ENCODE results near the gene FAM156B. TPM values are rescaled to one million over a fixed set of nuclear protein-coding genes. Genes with fewer than 3 reads are reported as not detected.
"Not testable (repeated sequence)": the region's sequence is repeated elsewhere in the genome, so short reads cannot be mapped to it uniquely, and the experiment has no call there.

The FAM156B gene
- total and polyA plus RNA-seq, 2 of the 8 experiments (the other 6 are each of a cell fraction or from before 2014, with no cell fraction given) = 9.1 to 36.2 TPM

DNA sequence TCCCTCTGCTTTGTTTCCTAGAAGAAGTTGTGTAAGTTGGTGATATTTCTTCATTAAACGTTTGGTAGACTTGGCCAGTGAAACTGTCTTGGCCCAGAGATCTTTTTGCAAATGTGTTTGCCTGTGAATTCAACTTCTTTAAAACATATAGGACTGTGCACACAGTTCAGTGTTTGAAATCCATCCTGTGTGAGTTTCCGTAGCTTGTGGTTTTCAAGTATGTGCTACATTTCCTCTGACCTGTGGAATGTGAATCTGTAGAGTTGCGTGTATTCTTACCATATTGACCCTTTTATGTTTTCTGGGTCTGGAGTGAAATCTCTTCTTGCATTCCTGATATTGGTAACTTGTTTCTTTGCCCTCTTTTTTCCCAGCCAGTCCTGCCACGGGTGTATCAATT, 8.9 kb downstream of the FAM156B start:
- H3K79me2 ChIP-seq (ENCODE audit: control insufficient read depth in 1 of 2, insufficient read depth in 2 of 2, low read length in 2 of 2); H3K23ac ChIP-seq (ENCODE audit: insufficient read length); FAIRE-seq: not testable (repeated sequence)

DNA sequence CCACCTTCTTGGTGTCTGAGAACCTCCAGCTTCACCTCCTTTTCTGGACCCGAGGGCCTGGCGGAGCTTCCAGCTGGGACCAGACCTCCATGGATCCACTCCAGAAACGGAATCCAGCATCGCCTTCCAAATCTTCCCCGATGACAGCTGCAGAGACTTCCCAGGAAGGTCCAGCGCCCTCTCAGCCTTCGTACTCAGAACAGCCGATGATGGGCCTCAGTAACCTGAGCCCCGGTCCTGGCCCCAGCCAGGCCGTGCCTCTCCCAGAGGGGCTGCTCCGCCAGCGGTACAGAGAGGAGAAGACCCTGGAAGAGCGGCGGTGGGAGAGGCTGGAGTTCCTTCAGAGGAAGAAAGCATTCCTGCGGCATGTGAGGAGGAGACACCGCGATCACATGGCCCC, 10.0 kb downstream of the FAM156B start:
- DNase-seq (ENCODE audit: low read depth in 1 of 2, low spot score in 2 of 2); H4K5ac ChIP-seq (ENCODE audit: insufficient read length, low read depth, low read length); H2AFZ ChIP-seq (ENCODE audit: low read length); H2BK20ac ChIP-seq (ENCODE audit: low read length); CTCF ChIA-PET (ENCODE audit: partially characterized antibody); FAIRE-seq; H3K14ac ChIP-seq (ENCODE audit: insufficient read length); H2AK5ac ChIP-seq (ENCODE audit: low read depth, low read length); H3K23ac ChIP-seq (ENCODE audit: insufficient read length); H3K27me3 ChIP-seq (replicated peaks in 1 of 4; ENCODE audit: control insufficient read depth in 3 of 4, extremely low read depth in 1 of 4, insufficient read depth in 3 of 4, low read length in 3 of 4); H3K4me3 ChIP-seq (ENCODE audit: extremely low read depth in 1 of 4, insufficient read depth in 2 of 4, low read depth in 3 of 4, low read length in 4 of 4); H3K18ac ChIP-seq (ENCODE audit: extremely low read depth, low read length); H3K9ac ChIP-seq (replicated peaks in 1 of 4; ENCODE audit: extremely low read depth in 1 of 4, low read depth in 3 of 4, low read length in 3 of 4); H3K79me1 ChIP-seq (ENCODE audit: low read depth, low read length); POLR2A ChIA-PET (ENCODE audit: partially characterized antibody); H3K9me3 ChIP-seq (ENCODE audit: insufficient read depth in 2 of 2, low read depth in 1 of 2, low read length in 1 of 2); H4K91ac ChIP-seq (replicated peaks; ENCODE audit: insufficient read length, low read length); H3K4ac ChIP-seq (replicated peaks; ENCODE audit: insufficient read length, low read depth, low read length); H3K56ac ChIP-seq (replicated peaks; ENCODE audit: insufficient read length, low read depth, low read length); H3K27ac ChIP-seq (ENCODE audit: low read depth, low read length); H2BK120ac ChIP-seq (replicated peaks; ENCODE audit: low read depth, low read length); H3K4me1 ChIP-seq (replicated peaks in 1 of 4; ENCODE audit: control insufficient read depth in 3 of 4, insufficient read depth in 4 of 4, low read length in 3 of 4); H3K4me2 ChIP-seq (ENCODE audit: insufficient read depth in 1 of 2, low read depth in 2 of 2, low read length in 2 of 2); H3K23me2 ChIP-seq (ENCODE audit: low read depth, low read length); H3K79me2 ChIP-seq (ENCODE audit: control insufficient read depth in 1 of 2, insufficient read depth in 2 of 2, low read length in 2 of 2); H2BK15ac ChIP-seq (ENCODE audit: low read length); H4K20me1 ChIP-seq (replicated peaks in 1 of 2; ENCODE audit: control insufficient read depth in 1 of 2, insufficient read depth in 2 of 2, low read length in 2 of 2); H3K36me3 ChIP-seq (ENCODE audit: control insufficient read depth in 2 of 4, insufficient read depth in 4 of 4, low read length in 3 of 4); H2BK12ac ChIP-seq (ENCODE audit: low read depth, low read length); H2BK5ac ChIP-seq (ENCODE audit: low read depth, low read length); H4K8ac ChIP-seq (ENCODE audit: extremely low read depth, insufficient read depth, low read length): not testable (repeated sequence)
- WGBS, 2 experiments (ENCODE audit: extremely low coverage in 1 of 2, insufficient coverage in 1 of 2, insufficient read length in 1 of 2, insufficient replicate concordance in 2 of 2, low coverage in 1 of 2, low lambda C conversion rate in 2 of 2, missing lambda C conversion rate in 1 of 2) = no CpG with 5 or more reads among the region's 17 CpGs

More for the DNA sequence above, 8.9 kb downstream of the FAM156B start:
- H2AK5ac ChIP-seq (ENCODE audit: low read depth, low read length); H3K23me2 ChIP-seq (ENCODE audit: low read depth, low read length); CTCF ChIA-PET (ENCODE audit: partially characterized antibody); H3K36me3 ChIP-seq (ENCODE audit: control insufficient read depth in 2 of 4, insufficient read depth in 4 of 4, low read length in 3 of 4); H4K20me1 ChIP-seq (replicated peaks in 1 of 2; ENCODE audit: control insufficient read depth in 1 of 2, insufficient read depth in 2 of 2, low read length in 2 of 2); H3K27ac ChIP-seq (ENCODE audit: low read depth, low read length); H2BK5ac ChIP-seq (ENCODE audit: low read depth, low read length); H3K27me3 ChIP-seq (replicated peaks in 1 of 4; ENCODE audit: control insufficient read depth in 3 of 4, extremely low read depth in 1 of 4, insufficient read depth in 3 of 4, low read length in 3 of 4); H4K91ac ChIP-seq (replicated peaks; ENCODE audit: insufficient read length, low read length); H3K4me2 ChIP-seq (ENCODE audit: insufficient read depth in 1 of 2, low read depth in 2 of 2, low read length in 2 of 2); DNase-seq (ENCODE audit: low read depth in 1 of 2, low spot score in 2 of 2); H2BK120ac ChIP-seq (replicated peaks; ENCODE audit: low read depth, low read length); H2BK20ac ChIP-seq (ENCODE audit: low read length); H2AFZ ChIP-seq (ENCODE audit: low read length); H3K79me1 ChIP-seq (ENCODE audit: low read depth, low read length); H3K14ac ChIP-seq (ENCODE audit: insufficient read length); H3K4ac ChIP-seq (replicated peaks; ENCODE audit: insufficient read length, low read depth, low read length); H3K18ac ChIP-seq (ENCODE audit: extremely low read depth, low read length); H4K5ac ChIP-seq (ENCODE audit: insufficient read length, low read depth, low read length); H3K4me3 ChIP-seq (ENCODE audit: extremely low read depth in 1 of 4, insufficient read depth in 2 of 4, low read depth in 3 of 4, low read length in 4 of 4); H3K9ac ChIP-seq (replicated peaks in 1 of 4; ENCODE audit: extremely low read depth in 1 of 4, low read depth in 3 of 4, low read length in 3 of 4); H2BK12ac ChIP-seq (ENCODE audit: low read depth, low read length); H4K8ac ChIP-seq (ENCODE audit: extremely low read depth, insufficient read depth, low read length); H2BK15ac ChIP-seq (ENCODE audit: low read length); H3K4me1 ChIP-seq (replicated peaks in 1 of 4; ENCODE audit: control insufficient read depth in 3 of 4, insufficient read depth in 4 of 4, low read length in 3 of 4); H3K56ac ChIP-seq (replicated peaks; ENCODE audit: insufficient read length, low read depth, low read length); H3K9me3 ChIP-seq (ENCODE audit: insufficient read depth in 2 of 2, low read depth in 1 of 2, low read length in 1 of 2); POLR2A ChIA-PET (ENCODE audit: partially characterized antibody): not testable (repeated sequence)
- WGBS, 2 experiments (ENCODE audit: extremely low coverage in 1 of 2, insufficient coverage in 1 of 2, insufficient read length in 1 of 2, insufficient replicate concordance in 2 of 2, low coverage in 1 of 2, low lambda C conversion rate in 2 of 2, missing lambda C conversion rate in 1 of 2) = no CpG with 5 or more reads among the region's 4 CpGs

Measured in H1 (cell line).